NCI-H2107 (cell line): ENCODE data around the gene MTCH1.
"Not testable (repeated sequence)": the region's sequence is repeated elsewhere in the genome, so short reads cannot be mapped to it uniquely, and the experiment has no call there.

Experiments
- DNase-seq: peaks from one replicate; lab custom pipeline; 2025; lab: John Stamatoyannopoulos, UW

MTCH1 gene

DNA sequence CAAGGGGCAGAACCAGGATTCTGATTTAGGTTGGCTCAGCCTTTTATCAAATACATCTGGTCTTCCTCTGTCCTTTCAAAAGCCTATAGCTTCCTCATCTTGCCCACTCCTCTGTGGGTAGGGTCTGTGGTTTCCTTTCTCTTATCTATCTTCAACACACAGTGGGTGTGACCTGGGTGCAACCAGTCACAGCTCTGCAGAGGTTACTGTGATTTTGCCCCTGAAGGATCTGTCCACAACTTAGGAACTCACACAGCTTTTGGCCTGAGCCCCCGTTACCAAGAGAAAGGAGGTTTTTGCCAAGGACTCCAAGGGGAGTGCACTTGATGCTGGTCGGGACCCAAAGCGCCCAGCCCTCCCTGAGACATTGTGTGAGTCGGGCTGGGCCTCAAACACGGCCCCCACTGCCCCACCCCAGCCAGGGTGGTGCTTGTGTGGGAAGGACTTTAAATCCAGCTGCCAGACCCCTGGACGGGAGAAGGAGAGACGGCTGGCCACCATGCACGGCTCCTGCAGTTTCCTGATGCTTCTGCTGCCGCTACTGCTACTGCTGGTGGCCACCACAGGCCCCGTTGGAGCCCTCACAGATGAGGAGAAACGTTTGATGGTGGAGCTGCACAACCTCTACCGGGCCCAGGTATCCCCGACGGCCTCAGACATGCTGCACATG is 31.6 kb downstream of the MTCH1 start, which contains the start of gene PI16:
PI16 (plus strand) TSS at position 477 of the 670 bp plus-strand sequence; CDS start at position 500, 23 bp downstream.
- DNase-seq, result no peak

DNA sequence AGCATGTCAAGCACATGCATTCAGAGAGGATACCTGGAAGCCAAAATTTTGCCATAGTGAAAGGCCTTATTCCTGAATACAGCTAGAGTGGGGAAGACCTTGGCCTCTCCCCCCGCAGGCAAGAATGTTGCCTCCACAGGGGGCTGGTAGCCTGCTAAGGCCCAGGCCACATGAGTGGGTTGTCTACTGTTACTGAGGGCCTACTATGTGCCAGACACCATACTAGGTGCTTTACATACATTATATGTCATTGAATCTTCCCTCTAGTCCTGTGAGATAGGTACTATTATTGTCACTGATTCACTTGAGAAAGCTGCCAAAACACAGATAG is 32.1 kb downstream of the MTCH1 start:
- DNase-seq, result no peak

DNA sequence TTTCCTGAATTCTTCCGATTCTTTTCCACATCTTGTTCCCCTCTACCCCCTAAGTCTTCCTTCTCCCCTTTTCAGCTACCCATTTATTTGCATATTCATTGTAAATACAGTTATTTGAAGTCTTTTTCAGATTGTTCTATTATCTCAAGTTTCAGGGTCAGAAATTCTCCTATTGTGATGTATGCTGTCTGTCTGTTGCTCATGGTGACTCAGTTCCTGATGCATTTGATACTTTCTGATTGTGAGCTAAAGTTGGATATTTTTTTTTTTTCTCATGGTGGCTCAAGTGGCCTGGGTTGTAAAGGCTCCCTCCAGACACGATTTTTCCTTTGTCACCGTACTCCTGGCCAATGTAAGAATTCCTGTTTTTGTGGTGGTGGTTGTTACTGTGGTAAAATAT is 36.4 kb downstream of the MTCH1 start:
- DNase-seq, result no peak

DNA sequence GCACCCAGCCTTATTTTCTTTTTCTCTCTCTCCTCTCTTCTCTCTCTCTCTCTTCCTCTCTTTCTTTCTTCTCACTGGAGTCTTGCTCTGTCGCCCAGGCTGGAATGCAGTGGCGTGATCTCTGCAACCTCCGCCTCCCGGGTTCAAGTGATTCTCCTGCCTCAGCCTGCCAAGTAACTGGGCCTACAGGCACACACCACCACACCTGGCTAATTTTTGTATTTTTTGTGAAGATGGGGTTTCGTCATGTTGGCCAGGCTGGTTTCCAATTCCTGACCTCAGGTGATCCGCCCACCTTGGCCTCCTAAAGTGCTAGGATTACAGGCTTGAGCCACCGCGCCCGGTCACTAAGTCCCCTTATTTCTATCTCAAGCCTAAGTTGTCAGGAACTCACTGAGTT is 36.9 kb downstream of the MTCH1 start:
- not testable (repeated sequence) for DNase-seq

DNA sequence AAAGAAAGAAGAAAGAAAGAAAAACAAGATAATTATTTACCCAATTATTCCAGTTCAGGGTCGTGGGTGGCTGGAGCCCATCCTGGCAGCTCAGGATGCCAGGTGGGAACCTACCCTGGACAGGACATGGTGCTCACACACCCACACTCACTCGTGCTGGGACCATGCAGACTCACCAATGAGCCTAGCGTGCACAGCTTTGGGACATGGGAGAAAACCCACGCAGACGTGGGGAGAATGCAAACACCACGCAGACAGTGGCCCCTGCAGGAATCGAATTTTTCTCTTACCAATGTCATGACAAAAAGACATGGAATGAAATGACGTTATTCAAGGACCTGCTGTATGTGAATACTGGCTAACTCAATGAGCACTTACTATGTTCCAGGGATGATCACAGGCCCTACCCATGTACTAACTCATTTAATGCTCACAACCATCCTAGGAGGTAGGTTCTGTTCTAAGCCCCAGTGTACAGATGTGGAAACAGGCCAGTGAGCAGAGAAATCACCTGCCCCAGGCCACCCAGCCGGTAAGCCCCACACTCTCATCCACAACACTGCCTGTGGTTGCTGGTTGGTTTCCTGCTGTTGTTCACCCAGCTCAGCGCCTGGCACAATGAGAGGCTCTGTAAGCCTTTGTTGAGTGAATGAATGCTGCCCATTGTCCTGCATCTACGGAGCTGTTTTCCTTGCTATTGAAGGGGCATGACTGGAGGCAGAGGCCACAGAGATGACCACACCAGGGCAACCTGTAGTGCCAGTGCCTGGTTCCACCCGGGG is 38.2 kb downstream of the MTCH1 start:
- no peak for DNase-seq

DNA sequence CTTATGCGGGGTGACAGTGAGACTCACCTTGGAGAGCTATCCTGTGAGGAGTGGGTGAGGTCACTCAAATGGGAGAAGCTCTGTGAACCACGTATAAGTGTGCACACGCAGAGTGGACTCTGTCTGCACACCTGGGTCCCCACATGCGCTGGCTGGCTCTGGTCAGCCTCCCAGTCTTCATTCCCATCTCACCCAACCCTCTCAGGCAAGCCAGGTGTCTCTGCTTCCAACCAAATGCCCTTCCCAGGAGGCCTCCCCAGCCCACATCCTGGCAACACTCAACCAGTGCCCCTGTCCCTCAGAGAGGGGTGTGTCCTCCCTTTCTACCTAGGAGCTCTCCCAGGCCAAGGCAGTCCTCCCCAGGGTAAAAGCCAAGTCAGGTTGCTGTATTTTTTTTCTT is 39.5 kb downstream of the MTCH1 start:
- DNase-seq, result no peak

DNA sequence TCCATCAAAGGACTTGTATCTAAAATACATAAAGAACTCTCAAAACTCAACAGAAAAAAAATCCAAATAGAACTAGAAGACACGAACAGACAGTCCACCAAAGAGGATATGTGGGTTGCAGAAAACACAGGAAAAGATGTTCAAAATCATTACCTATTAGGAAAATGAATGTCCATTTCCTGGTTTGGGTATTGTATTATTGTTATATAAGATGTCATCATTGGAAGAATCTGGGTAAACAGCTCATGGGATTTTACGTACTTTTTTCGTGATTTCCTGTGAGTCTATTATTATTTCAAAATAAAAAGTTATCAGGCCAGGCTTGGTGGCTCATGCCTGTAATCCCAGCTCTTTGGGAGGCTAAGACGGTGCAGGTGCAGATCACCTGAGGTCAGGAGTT is 40.7 kb downstream of the MTCH1 start:
- DNase-seq, result no peak

DNA sequence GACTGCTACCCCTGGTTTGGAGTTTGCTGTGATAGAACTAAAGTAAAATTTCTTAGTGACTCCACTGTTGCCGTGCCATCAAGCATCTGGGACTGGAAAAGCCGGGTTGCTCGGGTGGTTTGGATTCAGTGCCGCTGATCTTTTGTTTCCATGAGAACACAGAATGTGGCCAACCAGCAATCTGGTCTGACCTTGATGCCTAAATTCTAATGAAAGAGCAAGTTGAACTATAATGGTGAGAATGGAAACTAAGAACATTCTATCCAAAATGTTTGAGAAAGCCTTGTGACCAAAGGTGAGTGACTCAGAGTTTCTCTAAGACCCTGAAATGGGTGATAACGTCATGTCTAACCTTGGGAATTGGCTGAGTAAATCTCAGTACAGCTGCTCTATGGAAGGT is 41.3 kb downstream of the MTCH1 start:
- no peak for DNase-seq

DNA sequence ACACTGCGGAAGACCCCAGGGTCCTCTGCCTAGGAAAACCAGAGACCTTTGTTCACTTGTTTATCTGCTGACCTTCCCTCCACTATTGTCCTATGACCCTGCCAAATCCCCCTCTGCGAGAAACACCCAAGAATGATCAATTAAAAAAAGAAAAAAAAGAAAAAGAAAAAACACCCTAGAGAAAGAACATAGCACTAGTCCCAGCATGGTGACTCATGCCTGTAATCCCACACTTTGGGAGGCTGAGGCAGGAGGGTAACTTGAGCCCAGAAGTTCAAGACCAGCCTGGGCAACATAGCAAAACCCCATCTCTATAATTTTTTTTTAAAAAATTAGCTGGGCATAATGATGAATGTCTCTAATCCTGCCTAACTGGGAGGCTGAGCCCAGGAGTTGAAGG is 43.7 kb downstream of the MTCH1 start:
- not testable (repeated sequence) for DNase-seq

DNA sequence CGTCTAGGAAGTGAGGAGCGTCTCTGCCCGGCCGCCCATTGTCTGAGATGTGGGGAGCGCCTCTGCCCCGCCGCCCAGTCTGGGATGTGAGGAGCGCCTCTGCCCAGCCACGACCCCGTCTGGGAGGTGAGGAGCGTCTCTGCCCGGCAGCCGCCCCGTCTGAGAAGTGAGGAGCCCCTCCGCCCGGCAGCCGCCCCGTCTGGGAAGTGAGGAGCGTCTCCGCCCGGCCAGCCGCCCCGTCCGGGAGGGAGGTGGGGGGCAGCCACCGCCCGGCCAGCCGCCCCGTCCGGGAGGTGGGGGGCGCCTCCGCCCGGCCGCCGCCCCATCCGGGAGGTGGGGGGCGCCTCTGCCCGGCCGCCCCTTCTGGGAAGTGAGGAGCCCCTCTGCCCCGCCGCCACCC is 44.4 kb downstream of the MTCH1 start:
- not testable (repeated sequence) for DNase-seq

DNA sequence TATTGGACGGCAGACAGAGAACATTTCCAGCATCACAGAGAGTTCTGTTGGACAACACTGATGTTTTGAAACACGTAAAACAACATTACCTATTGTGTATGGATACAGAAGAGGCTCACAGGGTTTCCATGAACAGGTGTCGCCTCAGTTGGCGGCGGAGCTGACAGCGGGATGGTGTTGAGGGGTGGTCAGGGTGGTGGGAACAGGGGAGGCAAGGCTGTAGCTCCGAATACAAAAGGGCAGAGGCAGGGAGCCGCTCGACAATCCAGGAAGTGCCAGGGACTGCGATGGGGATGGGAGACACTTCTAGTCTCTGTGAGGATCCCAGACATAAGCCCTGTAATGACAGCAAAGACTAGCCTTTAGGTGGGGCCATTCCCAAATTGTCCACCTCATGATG is 46.0 kb downstream of the MTCH1 start:
- no peak for DNase-seq

DNA sequence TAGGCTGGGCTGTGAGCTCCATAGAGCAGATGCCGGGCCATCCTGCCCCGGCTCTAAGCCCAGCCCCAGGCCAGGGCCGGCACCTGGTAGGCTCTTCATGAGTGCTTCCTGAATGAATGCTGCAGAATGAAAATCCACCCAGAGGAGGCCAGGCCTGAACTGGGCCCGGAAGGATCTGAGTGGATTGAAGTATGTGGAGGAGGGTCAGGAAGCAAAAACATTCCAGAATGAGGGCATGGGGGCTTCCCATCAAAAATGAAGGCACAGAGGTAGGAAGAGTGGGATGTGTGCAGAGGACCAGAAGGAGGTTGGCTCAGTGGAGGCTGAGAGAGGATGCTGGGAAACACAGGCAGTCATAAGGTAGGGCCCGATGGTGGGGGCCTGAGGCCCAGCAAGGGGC is 47.0 kb downstream of the MTCH1 start:
- not testable (repeated sequence) for DNase-seq

DNA sequence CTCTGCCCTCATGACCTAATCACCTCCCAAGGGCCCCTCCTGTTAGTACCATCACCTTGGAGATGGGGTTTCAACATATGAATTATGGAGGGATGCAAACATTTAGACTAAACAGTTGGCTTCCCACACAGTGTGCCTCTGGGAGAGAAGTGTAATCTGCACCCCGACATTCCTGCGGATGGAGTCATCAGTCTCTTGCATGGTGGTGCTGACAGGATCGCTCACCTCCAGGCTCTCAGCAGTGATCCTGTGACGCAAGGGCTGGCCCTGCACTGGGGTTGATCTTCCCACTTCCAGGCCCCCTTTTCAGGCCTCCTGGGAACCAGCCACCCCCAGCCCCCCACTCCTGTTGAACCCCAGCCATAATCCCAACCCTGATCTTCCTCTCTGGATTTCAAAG is 47.5 kb downstream of the MTCH1 start:
- DNase-seq, result no peak

DNA sequence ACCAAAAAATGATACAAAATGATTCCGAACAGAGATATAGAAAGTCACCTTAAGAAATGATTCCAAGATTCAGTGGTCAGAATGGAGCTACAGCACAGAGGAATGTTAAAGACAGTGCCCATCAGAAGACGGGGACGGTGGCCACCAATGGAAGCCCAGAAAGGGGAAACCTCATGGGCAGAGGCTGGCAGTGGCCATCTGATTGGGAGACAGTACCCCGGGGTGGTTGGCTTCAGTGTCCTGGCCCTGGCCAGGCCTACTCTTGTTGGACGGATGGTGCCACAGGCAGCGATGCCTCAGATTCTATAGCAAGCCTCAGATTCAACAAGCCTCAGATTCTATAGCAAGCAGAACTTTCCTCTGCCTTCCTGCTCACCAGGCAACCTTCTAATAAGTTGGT is 48.1 kb downstream of the MTCH1 start:
- DNase-seq, result no peak

DNA sequence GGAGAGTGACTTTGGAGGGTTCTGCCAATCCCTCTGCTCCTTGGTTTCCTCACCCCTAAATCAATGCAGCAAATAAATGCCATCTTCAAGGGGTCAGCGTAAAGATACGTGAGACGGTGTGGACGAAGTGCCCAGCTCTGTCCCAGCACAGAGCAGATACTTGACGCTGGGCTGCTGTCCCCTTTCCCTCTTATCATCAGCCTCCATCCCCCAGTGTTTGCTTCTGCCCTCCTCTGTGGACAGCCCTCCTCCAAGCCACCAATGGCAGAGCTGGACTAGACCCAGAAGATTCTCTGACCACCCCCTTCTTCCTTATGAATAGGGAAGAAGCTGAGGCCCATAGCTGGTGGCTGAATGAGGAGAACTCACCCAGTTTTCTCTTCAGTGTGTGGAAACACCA is 49.2 kb downstream of the MTCH1 start:
- no peak for DNase-seq

DNA sequence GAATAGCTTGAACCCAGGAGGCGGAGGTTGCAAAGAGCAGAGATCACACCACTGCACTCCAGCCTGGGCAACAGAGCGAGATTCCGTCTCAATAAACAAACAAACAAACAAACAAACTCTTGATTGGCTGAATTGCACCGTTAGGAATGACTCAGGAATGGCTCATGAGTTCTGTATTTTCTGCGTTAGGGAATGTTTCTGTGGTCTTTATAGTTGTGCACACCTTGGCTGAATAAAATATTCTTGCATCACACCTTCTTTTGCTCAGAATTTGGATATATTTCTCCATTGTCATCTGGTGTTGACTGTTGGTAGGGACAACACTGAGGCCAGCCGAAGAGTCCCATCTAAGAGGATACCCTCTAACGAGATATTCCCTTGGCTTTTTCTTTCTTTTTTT is 51.1 kb downstream of the MTCH1 start:
- DNase-seq, result no peak

DNA sequence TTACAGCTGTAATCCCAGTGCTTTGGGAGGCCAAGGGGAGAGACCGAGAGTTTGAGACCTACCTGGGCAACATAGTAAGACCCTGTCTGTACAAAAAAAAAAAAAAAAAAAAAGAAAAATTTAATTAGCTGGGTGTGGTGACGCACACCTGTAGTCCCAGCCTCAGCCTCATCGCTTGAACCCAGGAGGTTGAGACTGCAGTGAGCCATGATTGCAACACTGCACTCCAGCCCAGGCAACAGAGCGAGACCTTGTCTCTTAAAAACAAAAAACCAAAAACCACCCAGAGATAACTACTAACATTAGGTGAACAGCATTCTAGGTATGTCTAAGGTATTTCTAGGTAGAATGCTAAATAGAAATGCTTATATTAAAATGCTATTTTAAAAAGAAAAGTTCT is 52.5 kb downstream of the MTCH1 start:
- no peak for DNase-seq

DNA sequence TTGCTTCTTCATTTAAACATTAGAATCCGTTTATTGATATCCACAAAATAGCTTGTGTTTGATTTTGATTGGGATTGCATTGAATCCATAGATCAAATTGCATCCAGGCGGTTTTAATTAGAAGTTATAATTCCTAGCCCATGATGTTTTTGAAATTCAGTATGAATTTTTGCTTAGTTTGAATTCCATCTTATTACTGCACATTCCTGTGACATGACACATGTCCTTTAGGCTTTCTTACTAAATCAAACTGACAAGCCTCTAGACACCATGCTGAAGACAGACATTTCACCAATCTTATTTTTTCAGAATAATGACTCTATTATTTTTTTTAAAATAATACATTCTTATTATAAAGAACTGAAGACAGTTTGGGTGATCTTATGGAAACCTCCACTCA is 52.9 kb downstream of the MTCH1 start:
- no peak for DNase-seq

DNA sequence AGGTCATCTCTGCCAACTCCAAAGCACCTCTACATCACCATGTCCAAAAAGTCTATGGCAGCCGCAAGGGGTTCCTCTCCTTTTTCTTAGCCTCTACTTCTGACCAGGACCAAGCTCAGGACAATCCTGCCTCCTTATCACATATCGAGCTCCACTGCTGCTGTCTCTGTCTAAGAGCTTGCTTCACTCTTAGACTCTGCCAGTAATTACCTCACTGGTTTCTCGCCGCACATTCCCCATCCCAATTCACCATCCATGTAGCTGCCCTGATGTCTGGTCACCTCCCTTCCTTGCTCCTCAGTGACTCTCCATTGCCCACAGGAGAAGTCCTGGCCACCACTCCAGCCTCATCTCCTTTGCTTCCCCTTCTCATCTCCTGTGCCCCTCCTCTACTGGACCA is 55.5 kb downstream of the MTCH1 start:
- no peak for DNase-seq

DNA sequence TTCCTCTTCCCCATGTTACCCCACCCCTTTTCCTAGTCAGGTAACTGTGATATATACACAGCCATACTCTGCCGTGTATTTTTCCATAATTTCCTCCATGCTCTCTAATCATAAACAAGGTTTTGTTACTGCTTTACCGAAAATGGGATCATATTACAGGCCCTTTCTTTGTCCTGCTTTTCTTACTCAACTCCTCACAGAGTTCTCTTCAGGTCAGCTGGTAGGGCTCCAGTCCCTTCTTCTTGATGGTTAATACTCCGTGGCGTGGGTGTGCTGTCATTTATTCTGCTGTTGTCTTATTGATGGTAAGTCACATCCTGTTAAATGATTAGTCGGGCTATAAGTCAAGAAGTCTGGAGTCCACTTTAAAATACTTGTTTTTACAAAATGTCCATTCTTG is 56.4 kb downstream of the MTCH1 start:
- peak; percentile 25 for DNase-seq

DNA sequence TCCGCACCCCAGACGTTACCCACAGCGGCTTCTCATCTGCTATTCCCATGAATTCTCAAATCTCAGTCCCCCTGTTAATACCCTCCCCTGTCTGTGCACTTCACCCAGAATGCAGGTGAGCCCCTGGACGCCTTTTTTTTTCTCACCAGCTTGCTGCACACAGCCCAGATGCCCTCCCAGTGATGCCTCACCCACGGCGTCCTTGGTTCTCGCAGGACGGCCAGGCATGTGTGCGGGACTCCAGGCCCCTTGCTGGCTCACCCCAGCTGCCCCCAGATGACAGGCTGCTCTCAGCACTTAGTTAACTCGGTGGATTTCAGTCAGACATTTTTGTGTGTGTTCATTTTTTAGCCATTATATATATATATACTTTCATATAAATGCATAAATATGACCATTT is 56.8 kb downstream of the MTCH1 start:
- no peak for DNase-seq

DNA sequence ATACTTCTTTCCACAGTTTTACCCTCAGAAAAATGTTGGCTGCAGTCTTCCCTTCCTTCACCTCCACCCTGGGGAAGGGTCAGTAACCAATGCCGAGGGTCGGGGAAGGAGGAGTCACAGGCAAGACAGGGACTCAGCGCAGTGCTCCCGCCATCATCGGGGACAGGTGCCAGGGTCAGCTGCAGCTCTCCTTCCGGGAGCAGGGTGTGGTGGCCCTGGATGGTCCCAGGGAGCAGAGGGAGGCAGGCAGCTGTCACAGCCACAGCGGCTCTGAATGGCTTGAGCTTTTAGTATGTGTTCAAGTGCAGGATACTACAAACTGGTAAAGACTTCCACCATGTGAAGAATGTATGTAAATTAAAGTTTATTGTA is 57.5 kb downstream of the MTCH1 start:
- no peak for DNase-seq

DNA sequence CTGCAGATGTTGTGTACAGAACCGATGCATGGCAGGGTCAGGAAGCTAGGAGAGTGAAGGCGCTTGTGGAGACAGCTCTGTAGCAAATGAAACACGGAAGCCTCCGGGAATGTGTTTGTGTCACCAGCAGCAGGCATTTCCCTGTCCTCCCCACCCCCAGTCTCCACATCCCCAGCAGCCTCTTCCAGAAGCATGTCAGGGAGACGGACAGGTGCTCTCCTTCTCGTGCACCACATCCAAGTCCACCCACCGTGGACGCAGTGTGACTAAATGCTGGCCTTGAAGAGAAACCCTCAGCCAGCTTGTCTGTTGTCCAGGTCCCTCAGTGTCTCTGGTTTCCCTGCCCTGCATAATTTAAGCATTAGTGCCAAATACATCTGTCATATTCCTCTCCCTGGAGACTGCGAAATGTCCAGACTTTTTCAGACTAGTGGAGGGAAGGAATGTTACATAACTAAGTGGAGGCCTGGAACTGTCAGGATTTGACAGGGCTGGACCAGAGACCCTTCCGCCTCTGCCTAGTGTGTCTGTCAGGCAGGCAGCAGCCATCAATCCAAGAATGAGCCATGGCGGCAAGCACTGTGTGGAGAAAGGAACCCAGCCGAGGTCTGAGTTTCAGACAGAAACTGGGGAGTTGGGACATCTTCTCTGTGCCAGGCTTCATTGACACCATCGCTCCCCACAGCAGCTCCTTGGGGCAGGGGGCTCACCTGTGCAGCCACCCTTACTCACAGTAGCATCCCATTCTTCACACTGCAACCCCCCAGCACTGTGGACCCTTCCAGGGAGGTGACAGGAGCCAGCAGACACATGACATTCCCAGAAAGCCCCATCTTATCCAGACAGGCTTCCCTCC is 58.1 kb downstream of the MTCH1 start:
- no peak for DNase-seq
